ENCODE measurements around the gene SWT1. TPM values are rescaled to one million over a fixed set of nuclear protein-coding genes. Genes with fewer than 3 reads are reported as not detected.

Gene SWT1
- total and polyA plus RNA-seq, 4 donors: 1.1 to 19.4 (median 3.3) TPM

- 29 to 38% methylated on average over 1 of the region's 1 CpG for WGBS, 2 donors
- DNase-seq (no peak), ATAC-seq (ENCODE audit: insufficient read depth, low FRiP score) (no peak)
- no peak overlapping the region for H3K27ac ChIP-seq (ENCODE audit: low read depth in 1 of 2, low read length in 1 of 2)
- no peaks in the 10 kb centered on the region for H3K36me3 ChIP-seq (ENCODE audit: control insufficient read depth in 4 of 4, insufficient read depth in 4 of 4, low read length in 4 of 4)
- H3K4me3 ChIP-seq: no peak overlapping the region
- no peaks in the 10 kb centered on the region for H3K27me3 ChIP-seq (ENCODE audit: control insufficient read depth in 3 of 3, insufficient read depth in 3 of 3, low read length in 2 of 3)
- peaks cover 0 to 2% (median 0%) of the 10 kb centered on the region in 5 donors for H3K4me1 ChIP-seq (ENCODE audit: control insufficient read depth in 5 of 5, insufficient read depth in 5 of 5, low read length in 5 of 5)
- TF ChIP-seq, protein P1, sequence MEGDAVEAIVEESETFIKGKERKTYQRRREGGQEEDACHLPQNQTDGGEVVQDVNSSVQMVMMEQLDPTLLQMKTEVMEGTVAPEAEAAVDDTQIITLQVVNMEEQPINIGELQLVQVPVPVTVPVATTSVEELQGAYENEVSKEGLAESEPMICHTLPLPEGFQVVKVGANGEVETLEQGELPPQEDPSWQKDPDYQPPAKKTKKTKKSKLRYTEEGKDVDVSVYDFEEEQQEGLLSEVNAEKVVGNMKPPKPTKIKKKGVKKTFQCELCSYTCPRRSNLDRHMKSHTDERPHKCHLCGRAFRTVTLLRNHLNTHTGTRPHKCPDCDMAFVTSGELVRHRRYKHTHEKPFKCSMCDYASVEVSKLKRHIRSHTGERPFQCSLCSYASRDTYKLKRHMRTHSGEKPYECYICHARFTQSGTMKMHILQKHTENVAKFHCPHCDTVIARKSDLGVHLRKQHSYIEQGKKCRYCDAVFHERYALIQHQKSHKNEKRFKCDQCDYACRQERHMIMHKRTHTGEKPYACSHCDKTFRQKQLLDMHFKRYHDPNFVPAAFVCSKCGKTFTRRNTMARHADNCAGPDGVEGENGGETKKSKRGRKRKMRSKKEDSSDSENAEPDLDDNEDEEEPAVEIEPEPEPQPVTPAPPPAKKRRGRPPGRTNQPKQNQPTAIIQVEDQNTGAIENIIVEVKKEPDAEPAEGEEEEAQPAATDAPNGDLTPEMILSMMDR (IDR thresholded peaks at IDR 0.05; ENCODE audit: control extremely low read depth, extremely low read depth): peak; percentile 21
- no peak overlapping the region for H3K9ac ChIP-seq (ENCODE audit: insufficient read depth in 1 of 2, low read length in 2 of 2)
- H3K9me3 ChIP-seq (ENCODE audit: control insufficient read depth in 4 of 4, insufficient read depth in 3 of 4, low read length in 3 of 4): no peaks in the 10 kb centered on the region
These were observed 81.5 kb downstream of the SWT1 start for GRCh38 chr1:185238447-185238846.

GRCh38 chr1:185239861-185240260, 82.9 kb downstream of the SWT1 start:
- Histone ChIP-seq H3K27me3 (ENCODE audit: control insufficient read depth in 3 of 3, insufficient read depth in 3 of 3, low read length in 2 of 3) (no peaks in the 10 kb centered on the region), H3K9me3 (ENCODE audit: control insufficient read depth in 4 of 4, insufficient read depth in 3 of 4, low read length in 3 of 4) (no peaks in the 10 kb centered on the region), H3K4me3 (no peak overlapping the region), H3K36me3 (ENCODE audit: control insufficient read depth in 4 of 4, insufficient read depth in 4 of 4, low read length in 4 of 4) (peaks cover 0 to 3% (median 0%) of the 10 kb centered on the region in 4 donors), H3K27ac (ENCODE audit: low read depth in 1 of 2, low read length in 1 of 2) (no peak overlapping the region), H3K9ac (ENCODE audit: insufficient read depth in 1 of 2, low read length in 2 of 2) (no peak overlapping the region), H3K4me1 (ENCODE audit: control insufficient read depth in 5 of 5, insufficient read depth in 5 of 5, low read length in 5 of 5) (peaks cover 0 to 2% (median 0%) of the 10 kb centered on the region in 5 donors)
- WGBS, 2 donors: 79 to 88% methylated on average over 1 of the region's 1 CpG
- TF ChIP-seq, protein P1 (IDR thresholded peaks at IDR 0.05; ENCODE audit: control extremely low read depth, extremely low read depth): no peak
- DNase-seq: no peak
- ATAC-seq (ENCODE audit: insufficient read depth, low FRiP score): no peak

DNA sequence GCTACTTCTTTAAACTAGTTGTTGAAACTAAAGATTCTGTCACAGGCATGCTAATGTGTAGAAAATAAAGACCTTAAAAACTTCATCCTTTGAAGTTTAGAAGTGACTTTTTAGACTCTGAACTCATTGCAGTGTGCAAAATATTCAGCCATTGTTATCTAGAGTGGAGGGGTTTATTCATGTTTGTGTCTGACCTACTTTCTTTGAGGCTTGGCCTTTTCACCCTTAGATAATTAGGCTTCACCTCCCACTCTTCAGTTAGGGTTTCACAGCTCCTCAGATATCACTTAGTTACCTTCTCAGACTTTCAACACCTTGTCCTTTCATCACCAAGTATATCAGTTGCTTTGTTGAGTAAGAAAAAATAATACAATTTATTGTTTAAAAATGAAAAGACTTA, 84.2 kb downstream of the SWT1 start:
- TF ChIP-seq, protein P1 (IDR thresholded peaks at IDR 0.05; ENCODE audit: control extremely low read depth, extremely low read depth): no peak
- H3K9ac ChIP-seq (ENCODE audit: insufficient read depth in 1 of 2, low read length in 2 of 2): no peak overlapping the region
- no peak overlapping the region for H3K4me3 ChIP-seq
- DNase-seq (no peak), ATAC-seq (ENCODE audit: insufficient read depth, low FRiP score) (no peak)
- H3K36me3 ChIP-seq (ENCODE audit: control insufficient read depth in 4 of 4, insufficient read depth in 4 of 4, low read length in 4 of 4): peaks cover 0 to 3% (median 0%) of the 10 kb centered on the region in 4 donors
- no peaks in the 10 kb centered on the region for H3K9me3 ChIP-seq (ENCODE audit: control insufficient read depth in 4 of 4, insufficient read depth in 3 of 4, low read length in 3 of 4)
- H3K4me1 ChIP-seq (ENCODE audit: control insufficient read depth in 5 of 5, insufficient read depth in 5 of 5, low read length in 5 of 5): peaks cover 0 to 2% (median 0%) of the 10 kb centered on the region in 5 donors
- H3K27ac ChIP-seq (ENCODE audit: low read depth in 1 of 2, low read length in 1 of 2): no peak overlapping the region
- no peaks in the 10 kb centered on the region for H3K27me3 ChIP-seq (ENCODE audit: control insufficient read depth in 3 of 3, insufficient read depth in 3 of 3, low read length in 2 of 3)
